PC-3 (cell line): ENCODE measurements around the gene ATL1. TPM values are rescaled to one million over a fixed set of nuclear protein-coding genes. Genes with fewer than 3 reads are reported as not detected.
"Not testable (repeated sequence)": the region's sequence is repeated elsewhere in the genome, so short reads cannot be mapped to it uniquely, and the experiment has no call there.

Source experiments
- ATAC-seq: fragments of 200-7000 bp; cut with Tn5 transposase; 2 replicates; pipeline ENCODE4 v1.9.1; 2020; ENCODE audit warnings: mild to moderate bottlenecking, moderate library complexity
- BruUV-seq: library from RNA; stranded (reverse); fragments of 400-500 nt; replicated peaks from 2 replicates; lab custom pipeline; 2021; lab: Mats Ljungman, UMichigan
- CTCF ChIA-PET: fragments of 300-600 bp; sonication (Branson Sonifier 250); formaldehyde crosslinking; loops from one replicate; lab custom pipeline; 2022; ENCODE audit warnings: antibody characterized with exemption; lab: Charles Lee
- POLR2A ChIA-PET: fragments of 300-600 bp; sonication (Branson Sonifier 250); formaldehyde crosslinking; loops from one replicate; lab custom pipeline; 2022; ENCODE audit warnings: antibody characterized with exemption; ENCODE audit not compliant: unreplicated experiment; lab: Charles Lee
- DNase-seq: peaks from one replicate; pipeline ENCODE4 v3.0.0-alpha.2; 2015
- H2AFZ ChIP-seq: fragments of 300-600 bp; sonication (generic); 2 replicates; pipeline ENCODE4 v1.6.0; 2016; ENCODE audit warnings: antibody characterized with exemption, low read length
- H3F3A ChIP-seq: fragments of 300-600 bp; sonication (generic); one replicate; pipeline ENCODE4 v1.6.0; 2017; ENCODE audit warnings: antibody characterized with exemption, low read length, control low read depth, mild to moderate bottlenecking; ENCODE audit not compliant: unreplicated experiment
- H3K27ac ChIP-seq: fragments of 300-600 bp; sonication (generic); 2 replicates; pipeline ENCODE4 v1.5.1; 2016; ENCODE audit warnings: mild to moderate bottlenecking, low read length
- H3K27me3 ChIP-seq: fragments of 300-600 bp; sonication (generic); 2 replicates; pipeline ENCODE4 v1.6.1; 2016; ENCODE audit warnings: low read length, mixed read lengths
- H3K36me3 ChIP-seq: fragments of 300-600 bp; sonication (generic); 2 replicates; pipeline ENCODE4 v1.6.1; 2016; ENCODE audit warnings: low read depth, mixed run types, low read length, mixed read lengths
- H3K4me1 ChIP-seq: fragments of 300-600 bp; sonication (generic); 2 replicates; pipeline ENCODE4 v1.5.1; 2016; ENCODE audit warnings: low read length; ENCODE audit not compliant: insufficient read depth
- H3K4me2 ChIP-seq: fragments of 300-600 bp; sonication (generic); 2 replicates; pipeline ENCODE4 v1.6.0; 2016; ENCODE audit warnings: low read length
- H3K4me3 ChIP-seq: fragments of 300-600 bp; sonication (generic); 2 replicates; pipeline ENCODE4 v1.5.1; 2016; ENCODE audit warnings: mild to moderate bottlenecking, low read length, mixed read lengths
- H3K79me2 ChIP-seq: fragments of 300-600 bp; sonication (generic); 2 replicates; pipeline ENCODE4 v1.6.1; 2017; ENCODE audit warnings: low read length, mixed read lengths
- H3K9ac ChIP-seq: fragments of 300-600 bp; sonication (generic); 2 replicates; pipeline ENCODE4 v1.6.0; 2016; ENCODE audit warnings: mild to moderate bottlenecking, low read length
- H3K9me2 ChIP-seq: fragments of 300-600 bp; sonication (generic); replicated peaks from 2 replicates; pipeline ENCODE4 v1.6.1; 2016; ENCODE audit warnings: mixed run types, low read length, mixed read lengths
- H3K9me3 ChIP-seq: fragments of 300-600 bp; sonication (generic); 2 replicates; pipeline ENCODE4 v1.6.1; 2016; ENCODE audit warnings: low read length, mixed read lengths
- H4K20me1 ChIP-seq: fragments of 300-600 bp; sonication (generic); 2 replicates; pipeline ENCODE4 v1.6.1; 2016; ENCODE audit warnings: low read length, mixed read lengths
- CTCF ChIP-seq: fragments of 300-600 bp; sonication (generic); conservative IDR thresholded peaks from 2 replicates; pipeline ENCODE4 v1.5.1; 2017; ENCODE audit warnings: antibody characterized with exemption, low read depth, mild to moderate bottlenecking, low read length
- EZH2 ChIP-seq: fragments of 300-600 bp; sonication (generic); IDR thresholded peaks from one replicate; pipeline ENCODE4 v1.6.1; 2017; ENCODE audit warnings: antibody characterized with exemption, mild to moderate bottlenecking, low read length; ENCODE audit not compliant: unreplicated experiment
- EZH2phosphoT487 ChIP-seq: fragments of 300-600 bp; sonication (generic); IDR thresholded peaks from 2 replicates; pipeline ENCODE4 v1.6.1; 2018; ENCODE audit warnings: mild to moderate bottlenecking, antibody characterized with exemption, low read length, borderline replicate concordance
- intact Hi-C: fragments of 100-400 bp; cut with micrococcal nuclease; formaldehyde crosslinking; loops from 2 replicates; pipeline ENCODE4 v1.9.0; 2023
- total RNA-seq: library from RNA; depleted of rRNA; stranded (reverse); fragments of >200 nt; gene quantifications from 2 replicates; pipeline ENCODE4 v1.2.3, GENCODE V29; 2014

Gene ATL1
- total RNA-seq, 1 experiment from 2014 or later, result 1.3 TPM

DNA sequence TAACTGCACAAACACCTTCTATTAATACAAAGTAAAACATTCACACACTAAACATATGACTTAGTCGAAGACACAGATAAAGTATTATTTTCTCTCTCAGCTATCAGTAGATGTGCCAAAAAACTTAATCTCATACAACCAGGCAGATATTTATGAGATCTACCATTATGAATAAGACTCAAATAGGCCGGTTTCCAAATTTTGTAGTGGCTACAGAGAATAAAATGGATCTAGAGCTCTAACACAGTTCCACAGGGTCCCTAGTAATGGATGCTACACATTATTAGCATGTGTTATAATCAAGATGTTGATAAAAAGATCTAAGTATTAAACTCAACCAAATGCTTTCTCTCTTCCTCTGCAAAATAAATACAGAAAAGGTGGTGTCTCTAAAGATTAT is 97.8 kb downstream of the ATL1 start:
- Histone ChIP-seq H3K27ac (0 out of 2 replicates have a peak overlapping the region, but pooled peaks have one; percentile 2), H2AFZ (no peak overlapping the region), H3K79me2 (peaks cover 88% of the 10 kb centered on the region), H3K27me3 (no peaks in the 10 kb centered on the region), H3K9ac (no peak overlapping the region), H3K4me2 (peak overlapping the region; percentile 34), H4K20me1 (no peaks in the 10 kb centered on the region), H3K4me3 (peak overlapping the region; percentile 6; the same call in 1 of the 2 replicates), H3K9me2 (no peaks in the 10 kb centered on the region), H3K36me3 (peaks cover 11% of the 10 kb centered on the region; the same call in 1 of the 2 replicates), H3K4me1 (peaks cover 29% of the 10 kb centered on the region), H3F3A (no peaks in the 10 kb centered on the region), H3K9me3 (no peaks in the 10 kb centered on the region)
- intact Hi-C loops, result loop anchor here (1.0 to 10.0 kb wide), 2 partner anchors 10 to 213 kb away; no protein-coding TSS in a partner anchor
- DNase-seq (no peak), ATAC-seq (peak; percentile 7)
- TF ChIP-seq EZH2, result no peak
- TF ChIP-seq EZH2phosphoT487, result no peak
- no TSS peak for BruUV-seq
- CTCF ChIA-PET, result no interaction called here
- POLR2A ChIA-PET, result interaction anchor here (0.6 to 0.7 kb wide), 2 partner anchors 9 to 70 kb away, joined by 5 to 6 read pairs; no protein-coding TSS in a partner anchor

DNA sequence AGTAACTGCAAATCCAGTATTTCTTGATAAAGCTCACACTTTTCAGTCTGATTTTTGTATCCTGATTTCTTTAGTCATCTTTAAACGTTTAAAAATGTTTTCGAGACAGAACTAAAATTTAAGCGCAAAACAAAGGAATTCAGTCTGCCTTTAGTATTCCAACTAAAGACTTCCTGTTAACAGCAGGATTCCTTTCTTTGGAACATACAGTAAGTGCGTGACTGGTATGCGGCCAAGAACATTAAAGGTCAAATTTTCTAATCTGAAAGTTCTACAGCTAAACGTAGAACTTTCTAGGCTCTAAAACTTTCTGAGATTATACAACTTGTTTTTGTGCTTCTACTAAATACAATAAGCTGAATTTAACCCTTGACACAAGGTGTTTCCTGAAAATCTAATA is 98.3 kb downstream of the ATL1 start:
- peak; percentile 38 for DNase-seq
- H2AFZ ChIP-seq, result no peak overlapping the region
- ChIA-PET POLR2A (interaction anchor here (0.6 to 0.7 kb wide), 2 partner anchors 9 to 70 kb away, joined by 5 to 6 read pairs; no protein-coding TSS in a partner anchor), CTCF (no interaction called here)
- H3K4me2 ChIP-seq, result peak overlapping the region; percentile 34
- no peak overlapping the region for H3K9ac ChIP-seq
- no peaks in the 10 kb centered on the region for H3K9me3 ChIP-seq
- no TSS peak for BruUV-seq
- intact Hi-C loops, result loop anchor here (1.0 to 10.0 kb wide), 2 partner anchors 9 to 213 kb away; no protein-coding TSS in a partner anchor
- peak overlapping the region; percentile 2; the same call in 1 of the 2 replicates for H3K27ac ChIP-seq
- H3K27me3 ChIP-seq, result no peaks in the 10 kb centered on the region
- H3K9me2 ChIP-seq, result no peaks in the 10 kb centered on the region
- peak overlapping the region; percentile 6; the same call in 1 of the 2 replicates for H3K4me3 ChIP-seq
- H3K36me3 ChIP-seq, result peaks cover 11% of the 10 kb centered on the region; the same call in 1 of the 2 replicates
- H4K20me1 ChIP-seq, result no peaks in the 10 kb centered on the region
- H3F3A ChIP-seq, result no peaks in the 10 kb centered on the region
- peaks cover 86% of the 10 kb centered on the region for H3K79me2 ChIP-seq
- peak; percentile 37 for ATAC-seq
- TF ChIP-seq EZH2 (no peak), CTCF (no peak), EZH2phosphoT487 (no peak)
- peaks cover 29% of the 10 kb centered on the region for H3K4me1 ChIP-seq

DNA sequence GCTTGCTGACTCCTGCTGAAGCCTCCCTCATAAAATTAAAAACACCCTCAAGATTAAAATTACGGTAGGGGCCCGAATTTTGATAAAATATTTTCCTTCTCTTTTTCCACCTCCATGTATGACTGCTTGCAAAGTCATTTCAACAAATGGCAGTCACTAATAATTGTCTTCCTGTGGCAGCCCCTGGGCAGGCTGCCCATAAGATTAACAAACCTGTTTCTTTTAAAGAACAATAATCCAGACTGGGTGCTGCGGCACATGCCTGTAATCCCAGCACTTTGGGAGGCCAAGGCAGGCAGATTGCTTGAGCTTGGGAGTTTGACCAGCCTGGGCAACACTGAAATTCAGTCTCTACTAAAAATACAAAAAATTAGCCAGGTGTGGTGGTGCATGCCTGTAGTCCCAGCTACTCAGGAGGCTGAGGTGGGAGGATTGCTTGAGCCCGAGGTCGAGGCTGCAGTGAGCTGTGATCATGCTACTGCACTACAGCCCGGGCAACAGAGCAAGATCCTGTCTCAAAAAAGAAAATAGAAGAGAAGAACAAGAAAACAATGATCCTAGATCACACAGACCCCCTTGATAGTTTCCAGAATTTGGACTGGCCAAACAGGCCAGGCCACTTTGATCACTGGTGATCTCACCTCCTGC is 99.5 kb downstream of the ATL1 start:
- H3K4me1 ChIP-seq, result peaks cover 29% of the 10 kb centered on the region
- TF ChIP-seq EZH2phosphoT487 (no peak), EZH2 (no peak), CTCF (no peak)
- H3K27ac ChIP-seq, result peak overlapping the region; percentile 46
- H3K36me3 ChIP-seq, result peaks cover 11% of the 10 kb centered on the region; the same call in 1 of the 2 replicates
- no peaks in the 10 kb centered on the region for H3K9me3 ChIP-seq
- peaks cover 87% of the 10 kb centered on the region for H3K79me2 ChIP-seq
- ATAC-seq (peak; percentile 54), DNase-seq (peak; percentile 86)
- no TSS peak for BruUV-seq
- H2AFZ ChIP-seq, result no peak overlapping the region
- intact Hi-C loops, result loop anchor here (10.0 kb wide), 1 partner anchor 215 kb away; no protein-coding TSS in a partner anchor
- ChIA-PET CTCF (interaction anchor here (0.6 to 0.7 kb wide), 3 partner anchors 25 to 103 kb away, joined by 3 to 4 read pairs (median 3); no protein-coding TSS in a partner anchor), POLR2A (no interaction called here)
- H3K4me3 ChIP-seq, result no peak overlapping the region
- no peaks in the 10 kb centered on the region for H3F3A ChIP-seq
- no peaks in the 10 kb centered on the region for H3K27me3 ChIP-seq
- H4K20me1 ChIP-seq, result no peaks in the 10 kb centered on the region
- H3K9me2 ChIP-seq, result no peaks in the 10 kb centered on the region
- H3K4me2 ChIP-seq, result peak overlapping the region; percentile 34
- no peak overlapping the region for H3K9ac ChIP-seq

DNA sequence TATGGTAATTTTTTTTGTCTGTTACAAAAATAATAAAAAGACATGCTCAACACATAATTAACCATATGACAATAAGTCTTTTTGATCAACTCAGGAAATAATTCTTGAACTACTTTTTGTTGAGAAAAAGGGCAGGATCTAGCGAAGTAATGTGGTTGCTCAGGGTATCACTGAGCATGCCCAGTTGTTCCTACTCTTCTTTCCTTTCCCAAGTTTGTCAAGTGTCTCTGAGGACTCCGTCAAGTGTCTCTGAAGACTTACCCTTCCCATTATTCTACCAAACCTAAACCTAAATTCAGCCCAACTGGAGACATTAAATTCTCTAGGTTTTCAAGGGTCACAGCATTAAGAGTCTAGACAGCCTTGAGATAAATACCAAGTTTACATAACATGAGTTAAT is 104.6 kb downstream of the ATL1 start:
- Histone ChIP-seq H3K4me1 (peaks cover 29% of the 10 kb centered on the region), H3K79me2 (peaks cover 73% of the 10 kb centered on the region), H3K36me3 (peaks cover 11% of the 10 kb centered on the region), H4K20me1 (peaks cover 24% of the 10 kb centered on the region)
- H3F3A ChIP-seq, H2AFZ ChIP-seq, H3K9ac ChIP-seq, intact Hi-C loops, DNase-seq, ATAC-seq, H3K4me3 ChIP-seq, H3K9me3 ChIP-seq, CTCF ChIA-PET, H3K9me2 ChIP-seq, POLR2A ChIA-PET, H3K4me2 ChIP-seq, H3K27me3 ChIP-seq, H3K27ac ChIP-seq, BruUV-seq: not testable (repeated sequence)
